Fibroblast of peridontal ligament (primary cell): Measurements from ENCODE around the gene PSG11.
A peak's percentile ranks its signal among the peaks of the same experiment; 100 is the strongest.
"Not testable (repeated sequence)": the region's sequence is repeated elsewhere in the genome, so short reads cannot be mapped to it uniquely, and the experiment has no call there.

Experiments
- DNase-seq: peaks from one replicate; pipeline ENCODE4 v3.0.0-alpha.2; 2010; ENCODE audit errors: extremely low read depth

Gene PSG11

GRCh38 chr19:42989186-42989585 lies 37.1 kb downstream of the PSG11 start:
- not testable (repeated sequence) for DNase-seq

GRCh38 chr19:42988206-42988605 lies 38.1 kb downstream of the PSG11 start:
- DNase-seq = not testable (repeated sequence)

DNA sequence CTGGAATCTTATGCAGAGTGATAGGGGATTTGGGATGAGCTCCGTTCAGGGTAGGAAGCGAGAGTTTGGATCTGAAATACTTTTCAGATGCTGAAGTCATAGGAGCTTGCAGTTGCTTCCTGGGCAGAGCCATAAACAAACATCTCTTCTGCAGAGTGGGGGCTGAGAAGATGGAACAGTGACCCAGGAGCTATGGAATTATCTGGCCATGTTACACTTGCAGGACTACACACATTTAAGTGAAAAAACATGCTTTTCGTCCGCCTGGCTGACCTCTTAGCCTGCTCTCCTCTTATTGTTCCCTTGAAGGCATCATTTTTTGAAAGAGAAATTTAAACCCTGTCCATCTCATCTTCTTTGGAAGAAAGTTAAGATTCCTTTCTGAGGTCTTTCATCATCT lies 40.7 kb downstream of the PSG11 start:
- peak; percentile 18 for DNase-seq

DNA sequence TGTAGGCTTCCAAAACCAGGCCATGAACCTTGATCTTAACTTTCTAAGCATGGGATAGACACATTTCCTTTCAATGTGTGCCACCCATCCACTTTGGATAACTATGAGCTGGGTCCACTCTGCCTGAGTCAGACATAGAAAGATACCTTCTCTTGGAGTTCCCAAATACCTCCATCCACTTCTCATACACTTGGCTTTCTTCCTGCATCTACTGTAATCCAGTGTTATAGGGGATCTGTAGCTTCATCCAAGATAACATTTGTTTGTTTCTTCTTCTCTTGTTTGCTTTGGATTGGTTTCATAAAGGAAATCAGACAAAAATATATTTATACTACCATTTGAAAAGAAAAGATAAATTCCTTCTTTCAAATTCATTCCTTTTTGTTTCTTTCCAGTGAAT lies 44.2 kb downstream of the PSG11 start:
- DNase-seq = not testable (repeated sequence)

GRCh38 chr19:42971451-42971850 lies 54.8 kb downstream of the PSG11 start:
- DNase-seq = not testable (repeated sequence)

- DNase-seq = peak; percentile 35
Observed at GRCh38 chr19:42965176-42965575, 61.1 kb downstream of the PSG11 start.

GRCh38 chr19:42961119-42961518 lies 65.2 kb downstream of the PSG11 start:
- DNase-seq = no peak
